CD8-positive, alpha-beta memory T cell (primary cell): ENCODE data around the gene GRAMD4. TPM values are rescaled to one million over a fixed set of nuclear protein-coding genes. Genes with fewer than 3 reads are reported as not detected.

ENCODE experiments used
- CTCF ChIA-PET: fragments of 350-600 bp; sonication (Branson Sonifier 250); formaldehyde crosslinking; loops from one replicate; lab custom pipeline; 2021; ENCODE audit warnings: antibody characterized with exemption; lab: Charles Lee
- POLR2A ChIA-PET: fragments of 350-600 bp; sonication (Branson Sonifier 250); formaldehyde crosslinking; loops from one replicate; lab custom pipeline; 2021; ENCODE audit warnings: antibody characterized with exemption; lab: Charles Lee
- DNase-seq, 5 donors: peaks; one replicate each; pipeline versions ENCODE4 v3.0.0 to v3.0.0-alpha.2; 2020 to 2022; ENCODE audit warnings: mixed read lengths in 1 of 5
- H3K27ac ChIP-seq: one replicate; pipeline ENCODE4 v1.7.0; 2013; ENCODE audit warnings: low read depth, mild to moderate bottlenecking, low read length, moderate library complexity
- H3K27me3 ChIP-seq: 2 replicates; pipeline ENCODE4 v1.7.0; 2013; ENCODE audit warnings: low read length, mild to moderate bottlenecking; ENCODE audit not compliant: insufficient read depth, poor library complexity, severe bottlenecking
- H3K36me3 ChIP-seq: 2 replicates; pipeline ENCODE4 v1.7.0; 2013; ENCODE audit warnings: mild to moderate bottlenecking, low read length, moderate library complexity; ENCODE audit not compliant: insufficient read depth
- H3K4me1 ChIP-seq: 2 replicates; pipeline ENCODE4 v1.7.0; 2013; ENCODE audit warnings: mild to moderate bottlenecking, low read length, moderate library complexity; ENCODE audit not compliant: insufficient read depth
- H3K4me3 ChIP-seq: 2 replicates; pipeline ENCODE4 v1.7.0; 2013; ENCODE audit warnings: mild to moderate bottlenecking, low read length
- H3K9me3 ChIP-seq: 2 replicates; pipeline ENCODE4 v1.7.0; 2013; ENCODE audit warnings: mild to moderate bottlenecking, low read length
- H3K27ac Mint-ChIP-seq, 8 donors: one replicate each; pipeline ENCODE4 v1.8.0; 2020 to 2021; ENCODE audit warnings: mixed read lengths in 8 of 8, mild to moderate bottlenecking in 6 of 8, inconsistent platforms in 3 of 8, moderate library complexity in 3 of 8
- H3K27me3 Mint-ChIP-seq, 2 donors: one replicate each; pipeline ENCODE4 v1.8.0; 2020 to 2021; ENCODE audit warnings: mixed read lengths in 2 of 2, mild to moderate bottlenecking in 1 of 2, moderate library complexity in 1 of 2
- H3K36me3 Mint-ChIP-seq, 3 donors: one replicate each; pipeline ENCODE4 v1.8.0; 2020 to 2021; ENCODE audit warnings: mixed read lengths in 3 of 3, inconsistent platforms in 1 of 3, mild to moderate bottlenecking in 1 of 3
- H3K4me1 Mint-ChIP-seq, 3 donors: one replicate each; pipeline ENCODE4 v1.8.0; 2020 to 2021; ENCODE audit warnings: mixed read lengths in 3 of 3, inconsistent platforms in 1 of 3, mild to moderate bottlenecking in 1 of 3
- H3K4me3 Mint-ChIP-seq, 7 donors: one replicate each; pipeline ENCODE4 v1.8.0; 2020 to 2021; ENCODE audit warnings: mixed read lengths in 7 of 7, mild to moderate bottlenecking in 6 of 7, moderate library complexity in 4 of 7, inconsistent platforms in 2 of 7
- H3K9me3 Mint-ChIP-seq, 5 donors: one replicate each; pipeline ENCODE4 v1.8.0; 2020 to 2022; ENCODE audit warnings: mixed read lengths in 5 of 5, mild to moderate bottlenecking in 3 of 5, moderate library complexity in 2 of 5, inconsistent platforms in 1 of 5
- polyA plus RNA-seq: library from polyadenylated mRNA; unstranded; fragments of 300-500 nt; fragmentation: Illumina TruSeq; gene quantifications from one replicate; pipeline ENCODE4 v1.2.3, GENCODE V29; 2021
- total RNA-seq, 2 experiments: library from RNA; stranded (reverse); gene quantifications; one replicate each; pipeline ENCODE4 v1.2.3, GENCODE V29; 2021

Gene GRAMD4
- total and polyA plus RNA-seq, 3 experiments from 2014 or later: 7.6 to 33.0 (median 25.3) TPM

- Histone ChIP-seq H3K27me3 (no peaks in the 10 kb centered on the region), H3K27ac (peak overlapping the region; percentile 31), H3K4me3 (peak overlapping the region; percentile 62), H3K9me3 (no peaks in the 10 kb centered on the region), H3K36me3 (no peaks in the 10 kb centered on the region), H3K4me1 (peaks cover 30% of the 10 kb centered on the region)
- CTCF ChIA-PET: interaction anchor here (0.6 kb wide), 1 partner anchor 13 kb away, joined by 4 read pairs; no protein-coding TSS in a partner anchor
- POLR2A ChIA-PET: no interaction called here
- DNase-seq: peak in 1 of 5 donors; percentile 15
- H3K27me3 Mint-ChIP-seq: peaks cover 0 to 3% of the 10 kb centered on the region in 2 donors
- H3K9me3 Mint-ChIP-seq: peaks cover 8 to 11% (median 9%) of the 10 kb centered on the region in 5 donors
- peak overlapping the region; percentile 79 to 92 (median 83) for H3K4me3 Mint-ChIP-seq
- peak overlapping the region; percentile 32 to 87 (median 70) for H3K27ac Mint-ChIP-seq
- H3K36me3 Mint-ChIP-seq: peaks cover 0 to 5% (median 2%) of the 10 kb centered on the region in 3 donors
- peaks cover 30 to 44% (median 32%) of the 10 kb centered on the region in 3 donors for H3K4me1 Mint-ChIP-seq
Observed at GRCh38 chr22:46575911-46576555, 44.2 kb upstream of the GRAMD4 start.

- H3K4me1 ChIP-seq: peaks cover 30% of the 10 kb centered on the region
- H3K27me3 Mint-ChIP-seq: peaks cover 0 to 3% of the 10 kb centered on the region in 2 donors
- no peaks in the 10 kb centered on the region for H3K27me3 ChIP-seq
- H3K36me3 Mint-ChIP-seq: peaks cover 0 to 5% (median 2%) of the 10 kb centered on the region in 3 donors
- POLR2A ChIA-PET: no interaction called here
- H3K4me1 Mint-ChIP-seq: peaks cover 30 to 50% (median 34%) of the 10 kb centered on the region in 3 donors
- H3K4me3 Mint-ChIP-seq: peak overlapping the region; percentile 79 to 92 (median 83)
- H3K9me3 ChIP-seq: no peaks in the 10 kb centered on the region
- CTCF ChIA-PET: interaction anchor here (0.6 kb wide), 1 partner anchor 14 kb away, joined by 4 read pairs; no protein-coding TSS in a partner anchor
- peak; percentile 53 to 71 (median 67) for DNase-seq
- peak overlapping the region; percentile 62 for H3K4me3 ChIP-seq
- peak overlapping the region; percentile 31 for H3K27ac ChIP-seq
- peaks cover under 1 to 5% (median 4%) of the 10 kb centered on the region in 5 donors for H3K9me3 Mint-ChIP-seq
- H3K36me3 ChIP-seq: no peaks in the 10 kb centered on the region
- H3K27ac Mint-ChIP-seq: peak overlapping the region in 3 of 8 donors; percentile 70 to 78 (median 71)
Observed at GRCh38 chr22:46576556-46577367, 43.4 kb upstream of the GRAMD4 start.

DNA sequence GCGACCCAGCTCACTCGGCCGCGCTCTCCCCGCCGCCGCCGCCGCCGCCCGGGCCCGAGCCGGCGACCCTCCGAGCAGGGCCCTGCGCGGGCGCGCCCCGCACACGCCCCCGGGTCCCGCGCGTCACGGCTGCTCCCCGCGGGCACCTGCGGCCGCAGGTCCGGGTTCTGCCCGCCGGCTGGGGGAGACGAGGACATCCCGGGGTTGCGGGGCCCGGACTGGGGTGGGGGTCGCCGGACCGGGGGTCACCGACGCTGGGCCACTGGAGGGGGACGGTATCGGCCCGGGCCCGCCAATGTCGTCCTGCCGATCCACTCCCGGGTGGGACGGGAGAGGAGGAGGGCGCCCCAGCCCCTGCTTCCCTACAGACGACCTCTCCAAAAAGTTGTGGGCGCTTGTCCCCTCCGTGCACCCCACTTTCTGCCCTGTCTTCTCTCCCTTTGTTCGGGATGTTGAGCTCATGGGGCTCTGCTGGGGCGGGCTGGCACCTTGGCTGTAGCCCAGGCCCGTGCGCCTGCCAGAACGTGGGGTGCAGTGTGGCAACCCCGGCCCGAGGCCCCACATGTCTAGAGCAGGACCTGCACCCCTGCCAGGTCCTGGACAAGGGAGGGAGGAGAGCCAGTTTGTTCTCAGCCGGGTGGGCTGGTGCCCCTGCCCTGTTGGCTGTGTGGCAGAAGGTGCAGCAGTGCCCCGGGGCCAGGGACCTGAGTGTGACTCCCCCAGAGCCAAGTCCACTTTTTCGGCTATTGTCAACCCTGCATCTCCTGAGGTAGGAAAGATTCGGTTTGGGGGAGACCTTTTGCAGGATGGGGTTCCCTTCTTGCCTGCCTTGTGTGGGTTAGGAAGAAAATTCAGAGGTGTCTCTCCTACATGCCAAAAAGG is 42.6 kb upstream of the GRAMD4 start:
- CTCF ChIA-PET: no interaction called here

DNA sequence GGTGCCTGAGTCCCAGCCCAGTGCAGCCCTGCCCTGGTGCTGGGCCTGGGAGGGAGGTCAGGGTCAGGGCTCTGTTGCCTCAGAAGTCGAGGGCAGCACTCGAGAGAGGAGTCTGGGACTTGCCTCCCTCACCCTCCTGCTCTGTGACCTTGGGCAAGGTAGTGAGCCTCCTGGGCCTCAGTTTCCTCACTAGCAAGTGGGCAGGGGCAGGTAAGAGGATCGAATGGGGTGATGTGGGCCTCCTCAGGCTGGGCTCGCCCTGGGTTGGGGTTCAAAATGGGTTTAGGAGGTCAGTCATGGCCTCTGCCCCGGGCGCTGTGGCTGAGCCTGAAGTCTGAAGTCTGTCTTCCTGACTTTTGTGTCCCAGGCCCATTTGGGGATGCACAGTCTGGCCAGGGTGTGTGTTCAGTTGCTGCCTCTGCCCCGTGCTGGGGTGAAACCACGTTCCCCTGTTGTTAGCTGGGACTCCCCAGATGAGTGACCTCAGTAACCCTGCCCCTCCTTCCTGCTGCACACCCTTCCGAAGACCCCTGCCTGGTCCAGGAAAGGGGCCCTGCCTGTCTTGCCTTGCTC is 41.8 kb upstream of the GRAMD4 start:
- Mint-ChIP-seq H3K27ac (peak overlapping the region in 3 of 8 donors; percentile 40 to 79 (median 70)), H3K9me3 (no peaks in the 10 kb centered on the region), H3K4me1 (peaks cover 30 to 54% (median 34%) of the 10 kb centered on the region in 3 donors), H3K27me3 (peaks cover 0 to 3% of the 10 kb centered on the region in 2 donors), H3K36me3 (peaks cover 0 to 2% (median 0%) of the 10 kb centered on the region in 3 donors), H3K4me3 (peak overlapping the region; percentile 86 to 93 (median 90))
- no peaks in the 10 kb centered on the region for H3K27me3 ChIP-seq
- no peak for DNase-seq
- CTCF ChIA-PET: no interaction called here
- no peaks in the 10 kb centered on the region for H3K9me3 ChIP-seq
- H3K36me3 ChIP-seq: no peaks in the 10 kb centered on the region
- POLR2A ChIA-PET: no interaction called here
- no peak overlapping the region for H3K4me3 ChIP-seq
- H3K27ac ChIP-seq: peak overlapping the region; percentile 57
- H3K4me1 ChIP-seq: peaks cover 30% of the 10 kb centered on the region

More for the DNA sequence above, 42.6 kb upstream of the GRAMD4 start:
- Histone ChIP-seq H3K4me1 (peaks cover 30% of the 10 kb centered on the region), H3K27me3 (no peaks in the 10 kb centered on the region), H3K36me3 (no peaks in the 10 kb centered on the region), H3K27ac (peak overlapping the region; percentile 57), H3K9me3 (no peaks in the 10 kb centered on the region), H3K4me3 (peak overlapping the region; percentile 37)
- Mint-ChIP-seq H3K27me3 (peaks cover 0 to 3% of the 10 kb centered on the region in 2 donors), H3K4me1 (peaks cover 30 to 54% (median 34%) of the 10 kb centered on the region in 3 donors), H3K9me3 (no peaks in the 10 kb centered on the region), H3K36me3 (peaks cover 0 to 2% (median 0%) of the 10 kb centered on the region in 3 donors), H3K4me3 (peak overlapping the region; percentile 86 to 93 (median 90)), H3K27ac (peak overlapping the region; percentile 19 to 85 (median 78))
- POLR2A ChIA-PET: no interaction called here
- peak in 1 of 5 donors; percentile 23 for DNase-seq

DNA sequence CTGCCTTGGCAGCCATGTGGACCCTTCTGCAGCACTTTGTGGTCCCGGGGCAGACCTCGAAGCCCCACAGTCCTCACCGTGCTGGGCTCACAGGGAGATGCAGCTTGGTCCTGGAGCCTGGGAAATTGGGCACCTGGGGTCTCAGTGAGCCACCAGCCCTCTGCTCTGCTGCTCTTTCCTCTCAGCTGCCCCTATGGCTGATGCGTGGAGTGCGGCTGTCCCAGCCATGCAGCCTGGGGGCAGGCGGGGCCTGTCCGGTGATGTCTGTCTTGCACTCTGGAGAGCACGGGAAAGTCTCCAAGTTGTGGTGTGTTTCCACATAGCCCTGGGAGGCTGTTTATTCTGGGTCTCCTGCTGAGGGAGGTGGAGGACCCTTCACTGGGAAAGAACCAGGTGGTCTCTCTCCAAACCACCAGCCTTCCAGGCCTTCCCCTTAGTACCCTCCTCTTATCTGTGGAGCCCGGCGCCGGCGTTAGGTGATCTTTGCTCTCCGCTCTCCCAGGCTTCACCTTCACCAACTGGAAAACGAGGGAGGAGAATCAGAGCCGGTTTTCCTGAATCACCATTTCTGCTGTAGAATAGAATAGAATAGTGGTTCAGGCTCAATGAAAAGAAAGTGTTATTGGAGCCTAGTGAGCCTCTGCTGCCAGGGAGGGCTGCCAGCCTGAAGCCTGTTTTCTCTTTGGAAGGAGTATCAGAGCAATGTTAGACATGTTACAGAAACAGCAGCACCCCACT is 41.2 kb upstream of the GRAMD4 start:
- H3K4me1 ChIP-seq: peaks cover 30% of the 10 kb centered on the region

GRCh38 chr22:46579751-46580449 is 40.3 kb upstream of the GRAMD4 start:
- H3K4me3 Mint-ChIP-seq: peak overlapping the region in 6 of 7 donors; percentile 20 to 93 (median 72)
- peaks cover 30% of the 10 kb centered on the region for H3K4me1 ChIP-seq
- H3K4me3 ChIP-seq: no peak overlapping the region
- H3K36me3 Mint-ChIP-seq: peaks cover 0 to 2% (median 2%) of the 10 kb centered on the region in 3 donors
- no peaks in the 10 kb centered on the region for H3K36me3 ChIP-seq
- H3K4me1 Mint-ChIP-seq: peaks cover 30 to 54% (median 34%) of the 10 kb centered on the region in 3 donors
- POLR2A ChIA-PET: no interaction called here
- no peaks in the 10 kb centered on the region for H3K27me3 ChIP-seq
- peak overlapping the region in 6 of 8 donors; percentile 3 to 54 (median 36) for H3K27ac Mint-ChIP-seq
- H3K9me3 Mint-ChIP-seq: no peaks in the 10 kb centered on the region
- H3K27me3 Mint-ChIP-seq: peaks cover 0 to 2% of the 10 kb centered on the region in 2 donors
- H3K9me3 ChIP-seq: no peaks in the 10 kb centered on the region
- no peak overlapping the region for H3K27ac ChIP-seq
- CTCF ChIA-PET: no interaction called here
- no peak for DNase-seq

More for the DNA sequence above, 41.2 kb upstream of the GRAMD4 start:
- POLR2A ChIA-PET: no interaction called here
- DNase-seq: no peak
- Mint-ChIP-seq H3K9me3 (no peaks in the 10 kb centered on the region), H3K27ac (peak overlapping the region in 6 of 8 donors; percentile 23 to 85 (median 50)), H3K27me3 (peaks cover 0 to 3% of the 10 kb centered on the region in 2 donors), H3K4me3 (peak overlapping the region; percentile 83 to 93 (median 88)), H3K36me3 (peaks cover 0 to 2% (median 0%) of the 10 kb centered on the region in 3 donors), H3K4me1 (peaks cover 30 to 54% (median 34%) of the 10 kb centered on the region in 3 donors)
- Histone ChIP-seq H3K27me3 (no peaks in the 10 kb centered on the region), H3K4me3 (no peak overlapping the region), H3K9me3 (no peaks in the 10 kb centered on the region), H3K27ac (peak overlapping the region; percentile 57), H3K36me3 (no peaks in the 10 kb centered on the region)
- CTCF ChIA-PET: no interaction called here
